ENCODE data around the gene MACROD2.

GRCh38 chr20:14691994-14692393 is 696.7 kb downstream of the MACROD2 start:
- no peak for TF ChIP-seq POLR2A (IDR thresholded peaks at IDR 0.05)
- no peak for TF ChIP-seq CTCF (IDR thresholded peaks at IDR 0.05)
